Measurements from ENCODE around the gene SCAMP3.
A peak's percentile ranks its signal among the peaks of the same experiment; 100 is the strongest.

- peak in 1 of 3 experiments; percentile 0 for TF ChIP-seq CTCF (optimal IDR thresholded peaks at IDR 0.05 in 1 of 3, IDR thresholded peaks at IDR 0.05 in 1 of 3, conservative IDR thresholded peaks at IDR 0.05 in 1 of 3; ENCODE audit: extremely low read depth in 1 of 3, insufficient read depth in 2 of 3, low read length in 3 of 3)
- TF ChIP-seq EZH2 (IDR thresholded peaks at IDR 0.05; ENCODE audit: low read length): no peak
Observed at GRCh38 chr1:155261852-155262673, at the start of gene SCAMP3.

Data from keratinocyte (primary cell).